Measurements from ENCODE around the gene COL23A1. TPM values are rescaled to one million over a fixed set of nuclear protein-coding genes. Genes with fewer than 3 reads are reported as not detected.

Gene COL23A1
- total RNA-seq, 1 donor from 2014 or later, result 0.12 TPM

DNA sequence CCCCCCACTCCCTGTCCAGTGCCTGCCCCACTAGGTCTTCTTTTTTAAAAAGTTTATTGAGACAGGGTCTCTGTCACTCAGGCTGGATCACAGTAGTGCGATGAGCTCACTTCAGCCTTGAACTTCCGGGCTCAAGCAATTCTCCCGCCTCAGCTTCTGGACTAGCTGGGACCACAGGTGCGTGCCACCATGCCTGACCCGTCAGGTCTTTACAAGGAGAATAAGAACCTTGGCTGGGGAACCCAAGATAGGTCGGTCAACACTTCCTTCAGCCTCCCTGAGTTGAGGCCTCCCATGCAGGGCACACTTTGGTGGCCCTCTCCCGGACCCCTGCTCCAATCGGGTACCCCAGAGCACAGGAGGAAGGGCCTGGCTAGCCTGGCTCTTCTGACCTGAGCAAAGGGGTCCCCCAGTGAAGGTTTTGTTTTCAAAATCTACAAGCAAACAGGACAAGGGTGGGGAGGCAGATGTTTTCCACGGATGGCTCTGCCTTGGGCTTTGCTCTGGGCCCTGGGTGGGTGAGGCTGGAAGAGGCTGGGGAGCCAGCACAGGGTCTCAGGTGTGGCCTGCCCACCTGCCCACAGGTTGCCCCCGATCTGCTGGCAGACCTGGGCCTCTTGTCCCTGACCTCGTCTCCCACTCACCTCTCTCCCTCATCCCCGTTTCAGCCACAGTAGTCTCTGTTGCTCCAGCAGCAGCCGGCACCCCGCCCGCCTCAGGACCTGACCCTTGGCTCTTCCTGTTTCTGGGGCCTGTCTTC is 248.9 kb downstream of the COL23A1 start:
- Mint-ChIP-seq H3K36me3 (ENCODE audit: low read depth) (no peaks in the 10 kb centered on the region), H3K4me3 (ENCODE audit: unreplicated experiment) (no peak overlapping the region), H3K4me1 (ENCODE audit: low read depth) (no peaks in the 10 kb centered on the region), H3K27ac (ENCODE audit: unreplicated experiment) (no peak overlapping the region), H3K9me3 (ENCODE audit: low read depth) (no peaks in the 10 kb centered on the region), H3K27me3 (ENCODE audit: low read depth) (peaks cover 17% of the 10 kb centered on the region)
- DNase-seq (ENCODE audit: low spot score), result peak; percentile 58
- TF ChIP-seq, protein P1, sequence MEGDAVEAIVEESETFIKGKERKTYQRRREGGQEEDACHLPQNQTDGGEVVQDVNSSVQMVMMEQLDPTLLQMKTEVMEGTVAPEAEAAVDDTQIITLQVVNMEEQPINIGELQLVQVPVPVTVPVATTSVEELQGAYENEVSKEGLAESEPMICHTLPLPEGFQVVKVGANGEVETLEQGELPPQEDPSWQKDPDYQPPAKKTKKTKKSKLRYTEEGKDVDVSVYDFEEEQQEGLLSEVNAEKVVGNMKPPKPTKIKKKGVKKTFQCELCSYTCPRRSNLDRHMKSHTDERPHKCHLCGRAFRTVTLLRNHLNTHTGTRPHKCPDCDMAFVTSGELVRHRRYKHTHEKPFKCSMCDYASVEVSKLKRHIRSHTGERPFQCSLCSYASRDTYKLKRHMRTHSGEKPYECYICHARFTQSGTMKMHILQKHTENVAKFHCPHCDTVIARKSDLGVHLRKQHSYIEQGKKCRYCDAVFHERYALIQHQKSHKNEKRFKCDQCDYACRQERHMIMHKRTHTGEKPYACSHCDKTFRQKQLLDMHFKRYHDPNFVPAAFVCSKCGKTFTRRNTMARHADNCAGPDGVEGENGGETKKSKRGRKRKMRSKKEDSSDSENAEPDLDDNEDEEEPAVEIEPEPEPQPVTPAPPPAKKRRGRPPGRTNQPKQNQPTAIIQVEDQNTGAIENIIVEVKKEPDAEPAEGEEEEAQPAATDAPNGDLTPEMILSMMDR (IDR thresholded peaks at IDR 0.05), result no peak

DNA sequence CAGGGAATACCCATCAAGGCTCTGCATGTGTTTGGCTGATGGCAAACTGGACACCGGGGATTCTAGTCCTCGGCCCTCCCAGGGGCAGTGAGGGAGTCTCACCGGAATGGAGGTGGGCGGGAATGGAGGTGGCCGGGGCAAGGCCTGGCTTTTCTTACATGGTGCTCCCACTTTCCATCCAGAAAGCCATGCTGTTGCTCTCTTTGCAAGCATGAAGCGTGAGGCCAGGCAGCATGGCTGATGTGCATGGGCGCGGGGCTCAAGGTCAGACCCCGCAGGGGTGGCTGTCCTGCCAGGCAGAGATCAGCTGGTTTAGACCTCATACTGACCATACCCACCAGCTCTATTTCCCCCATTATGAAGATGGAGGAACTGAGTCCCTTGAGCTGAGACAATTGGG is 249.6 kb downstream of the COL23A1 start:
- peak; percentile 71 for DNase-seq (ENCODE audit: low spot score)
- Mint-ChIP-seq H3K4me3 (ENCODE audit: unreplicated experiment) (no peak overlapping the region), H3K27me3 (ENCODE audit: low read depth) (peaks cover 17% of the 10 kb centered on the region), H3K4me1 (ENCODE audit: low read depth) (no peaks in the 10 kb centered on the region), H3K9me3 (ENCODE audit: low read depth) (no peaks in the 10 kb centered on the region), H3K27ac (ENCODE audit: unreplicated experiment) (no peak overlapping the region), H3K36me3 (ENCODE audit: low read depth) (no peaks in the 10 kb centered on the region)
- TF ChIP-seq, protein P1 (IDR thresholded peaks at IDR 0.05), result no peak

DNA sequence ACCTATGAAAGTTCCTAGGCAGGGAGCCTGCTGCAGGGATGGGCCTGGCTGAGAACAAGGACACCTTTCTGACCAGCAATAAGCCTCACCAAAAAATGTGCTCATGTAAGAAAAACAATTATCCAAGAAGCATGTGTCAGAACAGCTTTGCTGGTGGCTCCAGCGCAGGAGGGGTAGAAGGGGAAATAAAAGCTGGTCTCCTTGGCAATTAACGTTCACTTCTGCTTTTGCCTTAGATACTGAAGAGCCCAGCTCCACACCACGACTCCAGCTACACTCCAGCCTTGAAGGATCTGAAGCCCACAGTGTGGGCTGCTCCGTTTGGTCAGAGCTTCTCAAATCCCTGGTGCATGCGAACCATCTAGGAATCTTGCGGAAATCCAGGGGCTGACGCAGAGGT is 250.0 kb downstream of the COL23A1 start:
- no peaks in the 10 kb centered on the region for H3K36me3 Mint-ChIP-seq (ENCODE audit: low read depth)
- H3K9me3 Mint-ChIP-seq (ENCODE audit: low read depth), result no peaks in the 10 kb centered on the region
- H3K4me3 Mint-ChIP-seq (ENCODE audit: unreplicated experiment), result no peak overlapping the region
- no peak for DNase-seq (ENCODE audit: low spot score)
- H3K27ac Mint-ChIP-seq (ENCODE audit: unreplicated experiment), result no peak overlapping the region
- peaks cover 17% of the 10 kb centered on the region for H3K27me3 Mint-ChIP-seq (ENCODE audit: low read depth)
- TF ChIP-seq, protein P1 (IDR thresholded peaks at IDR 0.05), result no peak
- H3K4me1 Mint-ChIP-seq (ENCODE audit: low read depth), result no peaks in the 10 kb centered on the region

DNA sequence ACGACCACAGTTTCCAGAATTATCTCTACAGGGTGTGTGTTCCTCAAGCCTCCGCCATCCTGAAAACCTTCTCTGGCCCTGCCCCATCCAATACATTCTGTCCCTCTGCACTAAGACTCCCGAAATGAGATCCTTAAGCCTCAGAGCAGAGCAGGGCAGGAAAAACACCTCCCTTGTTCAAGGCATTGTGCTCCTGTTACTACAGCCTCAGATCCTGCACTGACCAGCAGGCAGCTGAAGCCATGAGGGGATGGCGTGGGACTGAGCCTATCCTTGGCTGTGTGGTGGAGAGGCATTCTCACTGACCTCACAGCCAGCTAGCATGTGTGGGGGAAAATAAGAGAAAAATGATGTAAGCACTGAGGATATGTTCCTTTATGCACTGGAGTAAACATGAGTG is 250.9 kb downstream of the COL23A1 start:
- DNase-seq (ENCODE audit: low spot score), result peak; percentile 1
- H3K9me3 Mint-ChIP-seq (ENCODE audit: low read depth), result no peaks in the 10 kb centered on the region
- H3K36me3 Mint-ChIP-seq (ENCODE audit: low read depth), result no peaks in the 10 kb centered on the region
- H3K4me1 Mint-ChIP-seq (ENCODE audit: low read depth), result no peaks in the 10 kb centered on the region
- TF ChIP-seq, protein P1 (IDR thresholded peaks at IDR 0.05), result no peak
- no peak overlapping the region for H3K27ac Mint-ChIP-seq (ENCODE audit: unreplicated experiment)
- peaks cover 19% of the 10 kb centered on the region for H3K27me3 Mint-ChIP-seq (ENCODE audit: low read depth)
- H3K4me3 Mint-ChIP-seq (ENCODE audit: unreplicated experiment), result no peak overlapping the region

DNA sequence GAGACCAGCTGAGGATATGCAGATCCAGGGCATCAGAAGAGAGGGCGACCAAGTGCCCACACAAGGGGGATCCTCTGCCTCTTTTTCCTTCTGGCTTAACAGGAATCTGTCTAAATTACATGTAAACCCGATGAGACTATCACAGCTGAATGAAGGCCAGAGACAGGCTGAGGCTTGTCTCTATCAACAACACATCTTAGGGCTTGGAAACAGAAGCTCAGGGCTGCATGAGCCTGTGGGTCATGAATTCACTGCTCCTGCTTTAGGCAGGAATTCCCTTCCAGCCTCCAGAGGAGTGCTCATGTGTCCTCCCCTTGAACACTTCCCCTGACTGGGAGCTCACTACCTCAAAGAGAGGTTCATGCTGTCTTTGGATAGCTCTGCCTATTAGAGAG is 251.4 kb downstream of the COL23A1 start:
- no peaks in the 10 kb centered on the region for H3K36me3 Mint-ChIP-seq (ENCODE audit: low read depth)

More for the DNA sequence above, 251.4 kb downstream of the COL23A1 start:
- Mint-ChIP-seq H3K27ac (ENCODE audit: unreplicated experiment) (no peak overlapping the region), H3K4me3 (ENCODE audit: unreplicated experiment) (no peak overlapping the region), H3K4me1 (ENCODE audit: low read depth) (no peaks in the 10 kb centered on the region), H3K27me3 (ENCODE audit: low read depth) (peaks cover 19% of the 10 kb centered on the region), H3K9me3 (ENCODE audit: low read depth) (no peaks in the 10 kb centered on the region)
- peak; percentile 10 for DNase-seq (ENCODE audit: low spot score)
- TF ChIP-seq, protein P1 (IDR thresholded peaks at IDR 0.05), result no peak

All from chondrocyte (in vitro differentiated cells).